NCI-H460 (cell line): ENCODE measurements around the gene PARP3. TPM values are rescaled to one million over a fixed set of nuclear protein-coding genes. Genes with fewer than 3 reads are reported as not detected.

Experiments used
- DNase-seq: peaks from one replicate; pipeline ENCODE4 v3.0.0-alpha.2; 2016; ENCODE audit warnings: low read depth; ENCODE audit errors: extremely low read depth
- total RNA-seq: library from RNA; depleted of rRNA; stranded (reverse); fragments of >200 nt; shearing (Covaris generic); gene quantifications from 2 replicates; pipeline ENCODE4 v1.2.3, GENCODE V29; 2014

Gene PARP3
- total RNA-seq, 1 experiment from 2014 or later = 15.5 TPM

DNA sequence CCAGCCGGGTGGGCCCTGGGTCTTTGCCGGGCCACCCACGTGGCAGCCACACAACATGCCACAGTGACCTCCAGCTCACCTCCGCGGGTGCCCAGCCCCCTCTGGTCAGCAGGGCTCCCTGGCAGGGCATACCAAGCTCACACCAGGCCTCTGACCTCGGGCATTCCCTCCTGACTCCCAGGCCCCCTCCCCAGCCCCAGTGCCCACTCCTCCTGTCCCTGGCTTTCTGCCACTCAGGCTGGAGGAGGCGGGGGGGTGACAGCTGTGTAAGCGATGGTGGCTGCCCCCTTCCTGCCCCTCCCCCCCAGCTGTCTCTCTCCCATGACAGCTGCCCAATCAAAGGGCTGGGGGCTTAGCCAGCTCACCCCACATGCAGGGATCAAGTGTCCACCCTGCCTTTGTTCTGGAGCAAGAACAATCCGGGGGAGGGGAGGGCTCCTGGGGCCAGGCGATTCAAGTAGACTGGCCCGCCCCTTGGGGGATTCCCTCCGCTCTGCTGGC is 21.8 kb downstream of the PARP3 start:
- DNase-seq = no peak

DNA sequence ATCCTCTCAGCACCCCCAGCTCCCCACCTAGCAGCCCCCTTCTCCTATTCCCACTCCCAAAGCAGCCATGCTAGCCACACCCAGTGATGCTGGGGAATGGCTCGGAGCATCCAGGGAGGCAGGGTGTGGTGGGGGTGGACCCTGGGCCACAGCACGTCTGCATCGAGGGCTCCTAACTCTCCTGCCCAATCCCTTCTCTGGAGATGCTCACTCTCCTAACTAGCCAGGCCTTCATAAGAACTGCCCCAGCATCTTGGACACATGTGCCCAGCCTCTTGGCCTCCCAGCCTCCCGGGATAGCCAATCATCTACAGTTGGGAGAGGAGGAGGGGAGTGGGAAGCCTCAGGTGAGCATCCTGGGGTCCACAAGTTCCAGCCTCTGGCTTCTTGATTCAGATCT is 22.4 kb downstream of the PARP3 start:
- no peak for DNase-seq

DNA sequence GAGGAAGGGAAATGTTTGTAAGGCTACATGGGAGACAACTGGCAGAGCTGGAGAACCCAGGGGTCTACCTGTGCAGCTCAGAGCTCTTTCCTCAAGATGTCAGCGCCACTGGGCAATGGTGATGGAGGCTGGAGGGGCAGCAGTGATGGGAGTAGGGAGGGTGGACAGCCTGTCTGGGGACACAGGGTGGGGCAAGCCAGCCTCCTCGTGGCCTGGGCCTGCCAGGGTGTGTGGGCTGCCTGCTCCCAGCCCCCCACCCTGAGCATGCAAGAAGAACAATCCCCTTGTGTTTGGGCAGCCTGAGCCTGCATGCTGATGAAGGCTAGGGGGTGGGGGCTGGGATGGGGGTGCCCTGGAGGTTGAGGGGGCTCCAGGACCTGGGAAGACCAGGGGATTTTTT is 23.9 kb downstream of the PARP3 start:
- no peak for DNase-seq

DNA sequence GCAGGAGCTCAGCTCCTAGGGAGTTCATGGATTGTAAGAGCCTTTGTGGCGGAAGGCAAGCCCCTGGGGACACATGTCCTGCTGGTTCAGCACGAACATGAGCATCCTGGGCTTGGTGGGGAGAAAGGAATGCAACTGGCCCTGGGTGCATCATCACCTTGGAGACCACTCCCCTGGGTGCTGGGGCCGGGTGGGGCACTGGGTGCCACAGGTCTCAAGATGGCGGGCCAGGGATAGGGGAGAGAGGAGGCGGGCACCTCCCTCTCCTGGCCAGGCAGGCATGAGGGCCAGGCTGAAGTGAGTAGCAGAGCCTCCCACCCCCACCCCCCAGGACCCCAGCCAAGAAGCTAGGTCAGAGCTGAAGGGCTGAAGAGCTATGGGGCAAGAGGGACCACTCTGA is 24.3 kb downstream of the PARP3 start:
- no peak for DNase-seq

DNA sequence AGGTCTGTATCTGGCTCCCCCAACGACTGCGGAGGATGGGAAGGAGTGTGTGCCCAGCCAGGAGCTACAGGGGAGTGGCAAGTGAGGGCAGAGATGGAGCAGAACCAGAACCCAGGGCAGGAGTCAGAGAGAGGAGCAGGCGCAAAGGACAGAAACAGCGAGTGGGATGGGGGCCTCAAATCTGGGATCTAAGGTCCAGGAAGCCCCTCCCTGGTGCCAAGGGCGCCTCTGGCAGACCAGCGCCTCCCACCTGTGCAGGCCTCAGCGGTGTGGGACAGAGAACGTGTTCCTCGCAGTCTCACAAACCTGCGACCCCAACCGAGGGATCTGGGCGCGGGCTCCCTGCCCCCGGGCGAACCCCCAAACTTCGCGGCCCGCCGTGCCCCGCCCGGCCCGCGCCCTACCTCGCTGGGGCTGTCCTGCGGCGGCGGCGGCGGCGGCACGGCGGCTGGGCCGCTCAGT is 24.8 kb downstream of the PARP3 start:
- no peak for DNase-seq

DNA sequence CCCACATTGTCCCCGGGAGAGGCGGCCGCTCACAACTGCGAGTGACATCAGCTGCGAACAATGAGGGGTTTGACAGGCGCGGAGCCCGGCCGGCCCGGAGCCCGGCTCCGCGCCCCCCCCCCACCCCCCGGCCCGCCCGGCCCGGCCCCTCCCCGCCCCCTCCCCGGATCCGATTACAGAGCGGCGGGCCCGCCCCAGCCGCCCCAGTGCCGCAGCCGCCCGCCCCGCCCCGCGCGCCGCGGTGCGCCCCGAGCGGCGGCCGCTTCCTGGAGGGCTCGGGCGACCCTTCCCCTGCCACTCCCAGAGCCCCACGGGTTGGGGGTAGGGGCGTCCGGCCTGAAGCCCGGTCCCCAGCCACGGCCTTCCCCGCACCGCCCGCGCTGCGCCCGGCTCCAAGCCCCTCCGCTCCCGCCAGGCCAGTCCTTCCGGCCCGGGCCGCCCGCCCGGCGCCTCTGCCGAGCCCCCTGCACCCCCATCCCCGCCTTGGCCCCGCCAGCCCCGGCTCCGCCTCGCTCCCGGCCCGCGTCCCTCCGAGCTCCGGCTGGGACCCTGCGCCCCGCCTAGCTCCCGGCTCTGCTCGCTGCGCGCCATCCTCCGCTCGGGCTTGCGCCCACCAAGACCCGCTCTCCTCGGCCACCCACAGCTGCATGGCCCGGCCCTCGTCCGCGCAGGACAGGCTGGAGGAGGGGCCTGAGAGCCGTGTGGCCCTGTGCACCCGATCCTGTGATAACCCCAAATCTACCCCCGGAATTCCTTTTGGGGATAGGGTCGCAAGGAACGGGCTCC is 25.4 kb downstream of the PARP3 start, which contains the start of gene PCBP4:
TSS of gene PCBP4 (minus strand) at position 71 of the 786 bp plus-strand sequence. CDS start 6,214 bp downstream, outside the sequence.
- DNase-seq = peak; percentile 29

DNA sequence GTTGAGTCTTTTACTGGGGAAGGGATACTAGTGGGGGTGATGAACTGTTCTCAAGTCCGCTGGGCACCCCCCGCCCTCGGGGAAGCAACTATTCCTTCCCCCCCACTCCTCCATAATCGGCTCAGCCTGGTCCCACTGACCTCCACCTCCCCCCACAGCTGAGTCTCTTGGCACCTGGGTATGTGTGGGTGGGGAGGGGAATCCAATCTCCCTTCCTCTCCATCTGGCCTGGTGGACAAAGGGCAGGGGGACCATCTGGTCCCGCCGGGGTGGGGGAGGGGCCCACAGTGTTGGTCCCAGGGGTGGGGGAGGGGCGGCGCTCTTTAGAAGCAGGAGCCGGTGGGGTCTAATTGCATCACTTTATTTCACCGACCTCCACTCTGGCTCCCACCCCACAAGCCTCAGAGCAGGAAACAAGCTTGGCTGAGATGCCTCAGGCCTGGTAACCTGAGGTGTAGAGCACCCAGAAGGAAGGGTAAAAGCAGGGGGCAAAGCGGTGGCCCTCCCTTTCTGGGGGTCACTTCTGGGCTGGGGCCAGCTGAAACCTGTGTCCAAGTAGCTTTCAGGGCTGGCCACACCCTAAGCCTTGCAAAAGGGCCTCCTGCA is 26.1 kb downstream of the PARP3 start:
- no peak for DNase-seq

DNA sequence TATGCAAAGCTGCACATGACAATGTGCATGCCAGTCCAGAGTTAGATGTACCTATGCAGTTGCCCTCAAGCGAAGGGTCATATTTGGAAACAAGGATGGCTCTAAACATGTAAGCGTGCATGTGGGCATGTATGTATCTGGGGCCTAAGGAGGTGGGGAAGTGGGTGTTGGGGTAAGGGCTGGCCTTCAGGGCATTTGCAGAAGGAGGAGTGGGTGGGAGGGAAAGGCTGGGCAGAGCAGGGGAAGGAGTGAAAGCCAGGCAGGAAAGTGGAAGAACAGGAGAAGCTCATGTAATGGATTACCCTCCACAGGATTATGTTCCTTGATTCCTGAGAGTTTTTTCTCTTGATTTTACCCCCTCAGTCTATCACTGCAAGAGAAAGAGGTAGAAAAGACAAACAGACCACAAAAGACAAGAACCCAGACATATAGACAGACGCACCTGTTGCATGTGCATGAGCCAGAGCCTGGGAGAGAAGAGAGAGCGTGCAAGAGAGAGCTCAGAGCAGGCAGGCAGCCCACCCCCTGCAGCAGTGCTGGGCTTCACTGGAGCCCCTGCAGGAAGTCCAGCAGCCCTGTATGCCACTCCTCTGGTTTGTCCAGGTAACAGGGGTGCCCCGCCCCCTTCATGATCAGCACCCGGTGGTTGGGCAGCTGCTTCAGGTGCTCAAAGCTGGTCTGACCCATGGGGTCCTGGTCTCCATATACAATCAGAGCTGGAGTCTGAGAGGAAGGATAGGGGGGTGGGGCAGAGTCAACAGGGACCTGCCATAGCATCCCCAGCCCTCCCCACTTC is 26.9 kb downstream of the PARP3 start:
- DNase-seq = no peak

DNA sequence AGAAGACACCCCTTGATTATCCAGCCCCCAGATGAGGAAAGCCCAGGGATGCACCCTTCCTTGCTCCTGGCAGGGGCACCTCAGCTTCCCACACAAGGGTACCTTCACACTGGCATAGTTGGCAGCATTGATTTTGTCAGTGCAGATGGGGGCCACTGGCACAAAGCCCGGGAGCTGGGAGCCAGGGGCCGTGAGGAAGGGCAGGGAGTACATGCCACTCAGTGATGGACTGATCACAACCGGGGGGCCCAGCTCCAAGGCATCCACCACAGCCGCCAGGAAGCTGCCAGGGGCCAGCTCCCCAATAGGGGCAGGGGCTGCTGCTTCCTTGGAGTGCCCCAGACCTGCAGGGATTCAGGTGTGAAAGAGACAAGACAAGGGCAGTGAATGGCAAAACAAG is 27.7 kb downstream of the PARP3 start:
- no peak for DNase-seq

DNA sequence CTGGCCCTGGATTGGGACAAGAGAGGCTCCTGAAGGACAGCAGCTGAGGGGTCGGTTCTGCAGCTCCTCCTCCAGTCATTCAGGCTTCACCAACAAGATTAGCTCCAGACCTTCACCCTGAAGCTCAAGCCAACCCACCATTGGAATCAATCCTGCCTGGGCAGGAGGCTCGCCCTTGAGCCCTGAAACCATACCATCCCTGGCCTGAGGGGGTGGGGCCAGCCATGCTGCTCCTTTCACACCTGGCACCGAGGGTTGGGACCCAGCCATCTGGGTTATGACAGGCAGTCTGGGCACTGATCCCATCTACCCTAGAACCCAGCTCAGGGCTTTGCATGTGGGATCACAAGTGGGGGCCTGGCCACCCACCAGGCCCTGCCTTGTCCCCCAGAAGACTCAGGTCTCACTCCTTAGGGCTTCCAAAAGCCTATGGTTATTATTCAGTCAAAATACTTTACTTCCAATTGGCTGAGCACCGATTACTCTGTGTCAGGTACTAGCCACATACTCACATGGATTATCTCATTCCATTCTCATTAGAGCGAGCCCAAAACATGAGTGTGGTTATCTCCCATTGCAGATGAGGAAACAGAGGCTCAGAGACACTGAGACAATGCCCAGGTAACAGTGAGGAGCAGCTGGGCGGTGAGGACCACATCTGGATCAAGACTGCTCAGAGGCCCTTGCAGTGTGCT is 28.6 kb downstream of the PARP3 start:
- DNase-seq = no peak

DNA sequence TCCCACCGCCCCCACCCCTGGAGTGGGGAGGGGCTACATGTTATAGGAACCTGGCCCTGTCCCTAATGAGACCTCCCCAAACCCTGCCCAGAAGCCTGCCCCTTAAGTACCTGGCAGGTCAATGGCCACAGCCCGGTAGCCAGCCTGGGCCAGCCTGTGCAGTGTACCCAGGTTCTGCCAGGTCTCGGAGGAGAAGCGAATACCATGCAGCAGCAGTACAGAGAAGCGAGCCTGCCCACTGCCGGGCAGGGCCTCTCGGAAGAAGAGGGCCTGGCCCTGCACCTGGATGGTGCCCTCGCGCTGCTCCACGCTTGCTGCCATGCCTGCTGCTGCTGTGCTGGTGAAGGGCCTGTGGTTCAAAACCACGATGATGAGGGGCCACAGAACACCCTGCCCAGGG is 29.2 kb downstream of the PARP3 start:
- DNase-seq = no peak

DNA sequence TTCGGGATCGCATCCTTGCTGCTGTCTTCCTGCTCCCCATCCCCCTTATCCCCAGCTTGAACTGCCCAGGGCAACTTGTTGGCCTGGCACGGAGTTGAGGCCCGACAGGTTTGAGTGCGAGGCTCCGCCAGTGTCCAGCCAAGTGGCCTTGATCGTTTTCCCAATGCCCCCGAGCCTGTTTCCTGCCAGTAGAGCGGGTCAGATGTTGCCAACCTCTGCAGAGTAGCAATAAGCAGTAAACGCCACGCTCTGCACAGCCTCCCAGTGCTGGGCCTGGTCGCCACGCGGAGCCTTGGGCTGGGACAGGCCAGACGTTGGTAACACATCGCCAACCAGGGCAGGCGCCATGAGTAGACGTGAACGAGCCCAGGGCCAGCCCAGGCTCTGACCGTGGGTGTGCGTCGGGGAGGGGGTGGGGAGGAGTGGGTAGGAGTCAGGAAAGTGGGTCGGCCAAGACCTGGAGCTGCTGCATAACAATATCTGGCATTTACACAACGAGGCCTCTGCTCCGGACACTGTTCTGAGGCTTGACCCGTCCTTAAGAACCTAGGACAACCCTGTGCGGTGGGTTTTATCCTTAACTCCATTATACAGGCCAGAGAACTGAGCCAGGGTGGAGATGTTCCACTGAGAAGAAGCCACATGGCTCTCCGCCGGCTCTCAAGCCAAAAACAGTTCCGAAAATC is 32.3 kb downstream of the PARP3 start:
- DNase-seq = no peak

DNA sequence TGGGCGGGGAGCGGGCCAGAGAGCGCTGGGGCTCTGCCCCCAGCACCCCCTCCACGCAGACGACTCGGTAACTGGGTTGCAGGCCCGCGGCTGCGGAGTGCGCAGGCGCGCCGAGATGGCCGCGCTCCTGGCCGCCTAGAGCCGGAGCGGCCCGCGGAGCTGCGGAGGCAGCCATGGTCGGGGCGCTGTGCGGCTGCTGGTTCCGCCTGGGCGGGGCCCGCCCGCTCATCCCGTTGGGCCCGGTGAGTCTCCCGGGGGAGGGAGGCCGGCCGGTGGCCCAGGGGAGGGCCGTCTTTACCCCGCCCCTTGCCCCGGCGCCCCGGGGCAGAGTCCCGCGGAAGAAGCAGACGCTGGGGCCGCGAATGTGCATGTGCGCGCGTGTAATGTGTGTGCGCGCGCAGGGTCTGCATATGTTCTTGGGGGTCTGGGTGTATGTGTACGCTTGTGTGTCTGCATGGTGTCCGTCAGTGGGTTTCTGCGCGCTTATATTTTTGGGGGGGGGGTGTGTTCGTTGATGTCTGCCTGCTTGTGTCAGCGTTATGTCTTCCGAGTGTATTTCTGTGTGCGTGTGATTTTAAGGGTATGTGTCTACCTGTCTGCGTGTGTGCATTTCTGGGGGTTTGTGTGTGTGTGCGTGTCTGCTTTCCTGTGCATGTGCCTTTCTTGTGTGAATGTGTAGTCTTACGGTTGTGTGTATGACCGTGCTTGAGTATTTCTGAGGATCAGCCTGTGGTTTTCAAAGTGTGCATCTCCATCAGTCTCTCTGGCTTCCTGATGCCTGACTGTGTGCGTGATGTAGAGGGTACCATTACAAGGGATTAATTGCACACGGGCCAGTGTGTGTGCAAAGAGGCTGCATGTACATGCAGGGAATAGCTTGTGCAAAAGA is 33.0 kb downstream of the PARP3 start, which contains the start of gene ABHD14A:
TSS of gene ABHD14A (plus strand) at position 102 of the 889 bp plus-strand sequence. CDS start at position 174, 72 bp downstream.
- peak; percentile 44 for DNase-seq

DNA sequence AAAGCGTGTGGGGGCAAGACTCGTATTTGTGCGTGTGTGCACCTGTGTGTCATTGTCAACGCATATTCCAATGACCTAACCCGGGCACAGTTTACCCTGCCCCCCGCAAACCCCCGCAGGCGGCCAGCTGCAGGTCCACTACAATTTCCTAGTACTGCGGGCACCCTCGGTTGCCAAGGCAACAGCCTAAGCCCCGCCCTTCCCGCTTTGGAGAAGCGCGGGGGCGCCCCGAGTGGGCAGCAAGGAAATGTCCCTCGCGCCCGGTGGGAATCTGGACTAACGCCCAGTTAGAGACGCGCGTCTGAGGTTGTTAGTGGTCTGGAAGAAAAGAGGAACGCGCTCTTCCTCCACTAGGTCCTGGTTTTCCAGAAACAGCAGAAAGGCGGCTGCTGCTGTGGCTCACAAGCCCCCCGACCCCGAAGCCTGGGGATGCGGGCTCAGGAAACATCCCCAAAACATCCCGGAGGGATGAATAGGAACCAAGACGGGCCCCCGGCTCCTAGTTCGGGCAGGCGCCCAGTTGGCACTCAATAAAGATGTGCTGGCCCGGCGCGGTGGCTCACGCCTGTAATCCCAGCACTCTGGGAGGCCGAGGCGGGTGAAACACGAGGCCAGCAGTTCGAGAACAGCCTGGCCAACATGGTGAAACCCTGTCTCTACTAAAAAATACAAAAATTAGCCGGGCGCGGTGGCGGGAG is 33.8 kb downstream of the PARP3 start:
- DNase-seq = no peak

DNA sequence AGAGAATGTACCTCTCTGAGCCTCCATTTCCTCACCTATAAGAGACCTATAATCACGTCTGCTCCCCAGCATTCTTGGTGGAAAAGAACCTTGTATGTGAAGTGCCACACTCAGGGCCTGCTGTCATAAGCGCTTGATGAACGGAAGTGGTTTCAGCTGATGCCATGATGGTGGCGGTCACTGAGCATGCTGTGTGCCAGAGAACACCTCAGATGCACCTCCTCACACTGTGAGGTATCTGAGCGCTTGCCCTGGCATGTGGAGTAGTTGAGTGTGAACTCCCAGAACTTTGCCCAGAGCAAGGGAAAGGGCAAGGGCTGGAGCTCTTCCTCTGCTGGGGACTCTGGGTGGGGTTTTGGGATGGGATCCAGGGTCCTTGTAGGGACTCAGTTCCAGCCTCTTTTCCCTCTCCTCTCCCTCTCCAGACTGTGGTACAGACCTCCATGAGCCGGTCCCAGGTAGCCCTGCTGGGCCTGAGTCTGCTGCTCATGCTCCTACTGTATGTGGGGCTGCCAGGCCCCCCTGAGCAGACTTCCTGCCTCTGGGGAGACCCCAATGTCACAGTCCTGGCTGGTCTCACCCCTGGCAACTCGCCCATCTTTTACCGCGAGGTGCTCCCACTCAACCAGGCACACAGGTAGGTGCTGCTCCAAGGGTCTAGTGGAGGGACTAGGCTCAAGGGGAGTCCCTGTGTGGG is 35.4 kb downstream of the PARP3 start:
- no peak for DNase-seq

DNA sequence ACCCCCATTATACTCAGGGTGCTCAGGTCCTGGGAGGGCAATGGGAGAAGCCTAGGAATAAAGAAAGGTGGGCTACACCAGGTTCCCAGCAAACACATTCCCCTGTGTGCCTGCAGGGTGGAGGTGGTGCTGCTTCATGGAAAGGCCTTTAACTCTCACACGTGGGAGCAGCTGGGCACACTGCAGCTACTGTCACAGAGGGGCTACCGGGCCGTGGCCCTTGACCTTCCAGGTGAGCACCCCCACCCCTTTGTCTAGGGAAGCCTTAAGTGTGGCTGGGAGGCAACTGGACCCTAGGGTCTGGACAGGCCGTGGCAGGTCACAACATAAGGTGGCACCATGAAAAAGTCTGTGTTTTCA is 36.0 kb downstream of the PARP3 start:
- no peak for DNase-seq

DNA sequence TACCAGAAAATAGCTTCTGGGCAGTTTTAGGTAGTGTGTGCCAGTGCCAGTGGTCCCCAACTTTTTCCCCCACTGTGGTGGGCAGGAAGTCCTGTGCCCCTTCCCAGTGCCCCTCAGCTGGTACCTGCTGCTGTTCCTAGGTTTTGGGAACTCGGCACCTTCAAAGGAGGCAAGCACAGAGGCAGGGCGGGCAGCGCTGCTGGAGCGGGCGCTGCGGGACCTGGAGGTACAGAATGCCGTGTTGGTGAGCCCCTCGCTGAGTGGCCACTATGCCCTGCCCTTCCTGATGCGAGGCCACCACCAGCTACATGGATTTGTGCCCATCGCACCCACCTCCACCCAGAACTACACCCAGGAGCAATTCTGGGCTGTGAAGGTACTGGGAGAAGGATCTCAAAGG is 38.1 kb downstream of the PARP3 start:
- no peak for DNase-seq

DNA sequence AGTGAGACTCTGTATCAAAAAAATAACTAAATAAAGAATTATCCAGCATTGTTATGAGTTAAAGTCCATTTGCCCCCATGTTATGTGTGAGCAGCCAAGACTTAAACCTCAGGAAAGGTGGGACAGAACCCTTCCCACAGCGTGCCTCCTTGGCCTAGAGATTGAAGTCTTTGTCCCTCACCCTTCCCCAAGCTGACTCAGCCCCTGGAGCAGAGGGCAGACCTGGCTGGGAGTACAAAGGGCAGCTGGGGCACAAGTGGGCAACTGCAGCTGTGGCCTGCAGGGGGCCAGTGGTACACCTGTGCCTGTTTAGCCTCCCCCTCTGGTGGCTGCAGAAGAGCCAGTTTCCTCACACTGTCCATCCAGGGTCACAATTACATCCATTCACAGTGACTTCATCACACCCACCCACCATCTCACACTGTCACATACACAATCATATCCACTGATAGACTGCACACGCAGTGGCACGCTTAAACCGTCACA is 40.2 kb downstream of the PARP3 start:
- DNase-seq = peak; percentile 20
